Fibroblast of the aortic adventitia (primary cell): ENCODE data around the gene TRPV2. TPM values are rescaled to one million over a fixed set of nuclear protein-coding genes. Genes with fewer than 3 reads are reported as not detected.

Experiments
- DNase-seq: peaks from one replicate; pipeline ENCODE4 v3.0.0-alpha.2; 2010; ENCODE audit warnings: low read depth
- H3K4me3 ChIP-seq: 2 replicates; pipeline ENCODE4 v1.5.1; 2011; ENCODE audit warnings: low read depth, mild to moderate bottlenecking, control low read depth, low read length, moderate library complexity
- CTCF ChIP-seq: IDR thresholded peaks from 2 replicates; pipeline ENCODE4 v1.5.1; 2011; ENCODE audit warnings: mild to moderate bottlenecking, low read length, control low read depth, inconsistent platforms; ENCODE audit not compliant: insufficient read depth
- total RNA-seq: library from RNA; depleted of rRNA; stranded (reverse); fragments of >200 nt; gene quantifications from 2 replicates; pipeline ENCODE4 v1.2.3, GENCODE V29; 2012; ENCODE audit warnings: low replicate concordance

The TRPV2 gene
- total RNA-seq, 1 donor, result 5.3 TPM

DNA sequence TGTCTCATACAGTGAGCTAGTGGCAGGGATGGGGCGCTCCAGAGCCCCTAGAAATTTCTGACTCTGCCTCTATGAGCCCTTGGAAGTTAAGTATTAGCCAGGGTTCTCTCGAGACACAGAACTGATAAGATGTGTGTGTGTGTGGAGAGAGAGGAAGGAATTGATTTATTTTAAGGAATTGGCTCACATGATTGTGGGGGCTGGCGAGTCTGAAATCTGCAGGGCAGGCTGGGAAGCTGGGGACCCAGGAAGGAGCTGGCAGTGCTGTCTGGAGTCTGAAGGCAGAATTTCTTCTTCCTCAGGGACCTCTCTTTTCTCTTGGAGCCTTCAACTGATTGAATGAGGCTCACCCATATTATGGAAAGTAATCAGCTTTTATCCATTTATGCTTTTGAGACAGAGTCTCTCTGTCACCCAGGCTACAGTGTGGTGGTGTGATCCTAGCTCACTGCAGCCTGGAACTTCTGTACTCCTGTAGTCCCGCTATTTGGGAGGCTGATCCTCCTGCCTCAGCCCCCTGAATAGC, 59.9 kb downstream of the TRPV2 start:
- H3K4me3 ChIP-seq, result no peak overlapping the region
- TF ChIP-seq CTCF, result no peak
- DNase-seq, result no peak

DNA sequence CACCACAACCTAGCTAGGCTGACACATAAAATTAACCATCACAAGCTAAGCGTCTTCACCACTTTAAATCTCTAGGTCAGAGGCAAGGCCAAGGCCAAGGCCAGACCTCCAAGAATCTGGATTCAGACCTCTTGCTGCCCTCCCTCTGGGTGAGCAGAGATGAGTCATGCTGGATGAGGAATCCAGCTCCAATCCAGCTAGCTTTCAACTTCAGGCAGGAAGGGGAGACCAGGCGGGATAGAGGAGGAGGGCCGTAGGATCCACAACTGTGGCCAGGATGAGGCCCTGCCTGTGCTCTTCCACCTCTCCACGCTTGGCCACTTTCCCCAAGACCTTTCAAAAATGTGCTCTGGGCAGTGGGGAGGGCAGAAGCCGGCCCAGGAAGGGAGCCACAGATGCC, 61.9 kb downstream of the TRPV2 start:
- H3K4me3 ChIP-seq, result no peak overlapping the region
- DNase-seq, result peak; percentile 91
- no peak for TF ChIP-seq CTCF

- no peak overlapping the region for H3K4me3 ChIP-seq
- TF ChIP-seq CTCF, result no peak
- DNase-seq, result no peak
These were observed 62.3 kb downstream of the TRPV2 start for GRCh38 chr17:16477666-16478065.

- H3K4me3 ChIP-seq, result no peak overlapping the region
- DNase-seq, result peak; percentile 46
- TF ChIP-seq CTCF, result no peak
These were observed 63.3 kb downstream of the TRPV2 start for GRCh38 chr17:16478649-16479048.

GRCh38 chr17:16479264-16479663, 63.9 kb downstream of the TRPV2 start:
- no peak for TF ChIP-seq CTCF
- H3K4me3 ChIP-seq, result no peak overlapping the region
- DNase-seq, result no peak

- no peak for DNase-seq
- H3K4me3 ChIP-seq, result no peak overlapping the region
- TF ChIP-seq CTCF, result no peak
These were observed 65.6 kb downstream of the TRPV2 start for GRCh38 chr17:16480995-16481394.

DNA sequence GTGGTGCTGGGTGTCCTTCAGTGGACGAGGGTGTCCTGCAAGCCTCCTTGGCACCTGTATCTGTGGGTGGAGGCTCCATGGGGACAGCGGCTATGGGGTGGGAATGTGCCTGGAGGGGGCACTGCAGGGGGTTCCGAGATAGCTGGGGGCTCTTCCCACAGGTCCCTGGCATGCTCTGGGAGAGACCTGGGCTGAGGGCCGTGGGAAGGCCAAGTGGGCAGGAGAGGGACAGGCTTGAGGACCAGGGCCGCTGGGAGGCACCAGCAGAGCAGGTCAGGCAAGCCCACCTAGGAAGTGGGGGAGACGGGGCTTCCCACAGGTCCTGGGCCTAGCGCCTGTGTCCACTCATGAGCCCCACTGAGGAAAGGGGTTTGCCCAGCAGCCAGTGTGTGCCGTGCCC, 66.9 kb downstream of the TRPV2 start:
- no peak for DNase-seq

More for the DNA sequence above, 66.9 kb downstream of the TRPV2 start:
- no peak for TF ChIP-seq CTCF
- H3K4me3 ChIP-seq, result no peak overlapping the region
